Measurements from ENCODE around the gene CHST11.

The CHST11 gene

DNA sequence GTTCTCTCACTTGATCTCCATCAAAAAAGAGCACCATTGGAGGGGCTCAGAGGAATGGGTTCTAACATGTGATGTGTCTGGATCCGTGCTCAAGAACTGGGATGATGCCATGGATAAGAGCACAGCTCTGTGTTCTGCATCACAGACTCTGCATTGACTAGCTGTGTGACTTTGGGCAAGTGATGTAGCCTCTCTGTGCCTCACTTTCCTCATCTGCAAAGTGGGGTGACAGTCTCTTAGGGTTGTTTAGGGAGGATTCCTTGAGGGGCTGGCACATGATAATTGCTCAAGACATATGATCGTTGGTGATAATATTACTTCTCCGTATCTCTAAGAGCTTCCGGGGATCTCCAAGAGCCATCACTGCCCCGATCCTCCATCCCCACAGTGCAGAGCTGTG, 202.3 kb downstream of the CHST11 start:
- DNase-seq = no peak

DNA sequence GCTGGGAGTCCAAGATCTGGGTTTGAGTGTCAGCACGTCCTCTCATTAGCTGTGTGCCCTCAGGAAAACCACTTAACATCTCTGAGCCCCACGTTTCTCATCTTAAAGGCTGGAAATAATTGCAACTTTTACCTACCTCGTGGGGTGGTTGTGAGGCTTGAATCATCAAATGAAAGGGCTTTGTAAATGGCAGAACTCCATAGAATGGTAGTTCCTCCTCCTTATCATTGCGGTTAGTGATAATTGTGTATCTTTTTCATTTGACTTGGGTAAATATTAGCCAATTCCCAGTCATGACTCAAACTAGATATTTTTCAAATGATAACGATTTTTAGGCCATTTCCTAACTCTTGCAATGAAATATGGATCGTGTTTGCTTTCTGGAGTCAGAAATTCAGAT, 205.5 kb downstream of the CHST11 start:
- no peak for DNase-seq

DNA sequence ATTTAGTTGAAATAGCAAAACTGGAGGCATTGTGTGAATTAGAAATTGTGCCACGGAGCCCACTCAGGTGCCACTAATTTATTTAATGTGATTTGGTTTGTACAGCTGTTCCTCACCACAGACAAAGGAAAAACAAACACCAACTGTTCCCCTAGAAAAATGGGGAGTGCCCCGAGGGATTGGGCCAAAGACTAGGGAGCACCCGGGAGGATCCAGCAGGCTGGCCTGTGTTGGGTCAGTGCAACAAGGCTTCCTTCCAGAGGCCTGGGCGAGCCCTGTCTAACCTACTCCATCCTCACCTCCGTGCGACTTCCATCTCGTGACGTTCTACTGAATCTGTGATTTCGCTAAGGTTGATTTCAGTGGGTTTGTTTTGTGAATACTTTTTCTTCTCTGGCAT, 206.2 kb downstream of the CHST11 start:
- no peak for DNase-seq

DNA sequence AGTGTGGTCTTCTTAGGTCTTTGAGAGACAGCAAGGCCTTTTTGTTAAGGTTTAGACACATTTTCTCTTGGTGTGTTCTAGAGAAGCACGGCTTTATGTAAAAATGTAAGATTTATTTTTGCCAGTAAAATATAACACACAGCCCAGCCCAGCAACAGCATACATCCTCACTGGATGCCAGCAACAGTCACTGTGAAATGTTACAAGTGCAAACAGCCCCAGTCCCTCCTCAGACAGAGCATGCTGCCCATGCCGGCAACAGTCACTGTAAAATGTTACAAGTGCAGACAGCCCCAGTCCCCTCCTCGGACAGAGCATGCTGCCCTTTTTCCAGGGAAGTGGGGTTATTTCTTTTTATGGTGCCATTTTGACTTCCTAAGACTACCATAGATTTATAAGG, 207.6 kb downstream of the CHST11 start:
- DNase-seq = no peak

DNA sequence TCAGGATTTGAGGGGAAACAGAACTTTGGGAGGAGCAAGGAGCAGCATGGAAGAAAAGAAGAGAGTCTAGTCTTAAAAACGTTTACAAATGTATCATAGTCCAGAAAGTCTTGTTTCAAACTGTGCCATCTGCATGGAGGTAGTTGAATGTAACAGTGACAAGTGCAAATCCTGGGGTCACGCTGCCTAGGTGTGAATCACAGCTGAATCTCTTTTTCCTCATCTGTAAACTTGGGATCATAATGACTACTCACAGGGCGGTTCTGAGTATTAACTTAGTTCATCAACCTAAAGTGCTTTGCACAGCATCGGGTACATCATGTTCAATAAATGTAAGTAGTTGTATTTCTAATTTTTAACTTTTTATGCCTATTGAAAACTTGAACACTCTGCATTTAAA, 208.5 kb downstream of the CHST11 start:
- DNase-seq = no peak

DNA sequence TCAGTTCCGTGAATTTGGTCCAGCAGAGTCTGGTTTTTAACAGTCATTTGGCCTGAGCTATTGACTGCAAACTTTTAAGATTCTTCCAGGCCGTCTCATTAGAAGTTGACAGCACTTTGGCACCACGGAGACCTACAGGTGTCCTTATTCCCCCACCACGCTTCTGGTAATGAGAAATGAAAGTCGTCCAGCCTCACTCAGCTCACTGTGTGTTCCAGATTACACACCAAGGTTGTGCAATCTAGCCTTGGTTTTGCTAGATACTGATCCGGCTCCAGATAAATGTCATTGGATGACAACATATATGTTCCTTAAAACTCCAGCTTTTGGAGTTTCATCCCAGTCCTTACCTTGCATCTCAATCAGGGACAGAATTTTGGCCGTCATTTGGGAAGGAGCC, 210.4 kb downstream of the CHST11 start:
- DNase-seq = no peak

DNA sequence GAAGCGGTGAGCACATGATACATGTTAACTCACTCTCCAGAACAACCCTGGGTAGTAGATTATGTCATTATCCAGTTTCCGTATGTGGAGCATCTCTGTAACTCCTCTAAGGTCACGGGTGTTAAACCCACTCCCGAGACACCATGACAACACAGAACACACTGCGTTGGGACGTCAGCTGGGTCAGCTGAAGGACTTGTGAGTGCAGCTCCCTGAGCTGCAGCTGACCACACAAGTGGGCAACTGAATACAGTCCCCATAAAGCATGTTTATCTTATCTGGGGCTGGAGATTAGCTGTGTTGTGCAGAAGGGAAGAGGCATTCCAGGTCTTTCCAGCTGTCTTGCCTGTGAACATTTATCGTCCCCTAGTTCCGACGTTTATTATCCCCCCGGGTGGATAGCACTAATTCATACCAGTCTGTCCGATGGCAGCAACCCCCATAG, 211.5 kb downstream of the CHST11 start:
- peak; percentile 13 for DNase-seq

DNA sequence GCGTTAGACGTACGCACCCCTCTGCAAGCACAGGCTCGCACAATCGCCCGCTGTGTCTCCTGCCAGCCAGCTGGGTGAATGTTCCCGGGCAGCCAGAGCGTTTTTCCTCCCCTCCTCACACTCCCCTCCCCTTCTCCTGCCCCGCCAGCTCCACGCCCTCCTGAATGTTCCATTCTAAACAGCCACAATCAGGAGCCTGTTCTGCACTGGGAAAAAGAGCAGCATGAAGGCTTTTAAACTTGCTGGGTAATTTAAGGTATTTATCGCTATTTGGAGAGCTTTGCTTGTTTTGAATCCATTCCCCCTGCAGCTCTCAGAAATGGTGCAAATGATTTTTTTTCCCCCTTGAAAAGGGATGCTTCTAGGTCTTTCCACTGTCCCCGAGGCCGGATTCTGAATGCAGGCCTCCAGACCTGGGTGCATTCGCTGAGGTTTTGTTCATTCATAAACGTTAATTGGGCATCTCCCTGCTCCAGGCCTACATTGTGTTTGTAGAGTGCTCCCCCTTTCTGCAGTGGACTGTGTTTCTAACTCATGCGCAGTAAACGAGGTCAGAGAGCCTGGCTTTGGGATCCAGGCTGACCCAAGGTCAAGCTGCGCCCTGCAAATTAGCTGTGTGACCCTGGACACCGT, 212.5 kb downstream of the CHST11 start:
- no peak for DNase-seq

DNA sequence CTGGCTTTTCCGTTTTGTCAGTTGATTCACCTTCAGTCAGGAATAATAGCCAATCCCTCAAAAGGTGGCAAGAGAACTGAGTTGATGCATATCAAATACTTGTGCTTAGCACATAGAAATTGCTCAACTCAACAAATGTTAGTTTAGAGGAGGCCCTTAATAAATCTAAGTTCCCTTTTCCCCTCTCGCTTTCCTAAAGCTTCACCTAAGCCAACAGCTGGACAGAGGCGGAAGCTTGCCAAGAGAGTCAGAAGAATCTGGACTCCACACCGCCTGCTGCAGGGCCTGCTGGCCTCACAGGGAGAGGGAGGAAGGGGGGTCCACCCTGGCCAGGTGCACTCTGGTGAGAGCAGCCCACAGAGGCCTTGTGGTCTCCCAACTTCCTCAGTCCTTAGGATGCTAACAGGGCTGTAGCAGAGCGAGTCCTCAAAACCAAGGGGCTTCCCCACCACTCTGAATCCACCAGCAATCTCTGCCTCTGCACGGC, 213.1 kb downstream of the CHST11 start:
- peak; percentile 18 for DNase-seq

DNA sequence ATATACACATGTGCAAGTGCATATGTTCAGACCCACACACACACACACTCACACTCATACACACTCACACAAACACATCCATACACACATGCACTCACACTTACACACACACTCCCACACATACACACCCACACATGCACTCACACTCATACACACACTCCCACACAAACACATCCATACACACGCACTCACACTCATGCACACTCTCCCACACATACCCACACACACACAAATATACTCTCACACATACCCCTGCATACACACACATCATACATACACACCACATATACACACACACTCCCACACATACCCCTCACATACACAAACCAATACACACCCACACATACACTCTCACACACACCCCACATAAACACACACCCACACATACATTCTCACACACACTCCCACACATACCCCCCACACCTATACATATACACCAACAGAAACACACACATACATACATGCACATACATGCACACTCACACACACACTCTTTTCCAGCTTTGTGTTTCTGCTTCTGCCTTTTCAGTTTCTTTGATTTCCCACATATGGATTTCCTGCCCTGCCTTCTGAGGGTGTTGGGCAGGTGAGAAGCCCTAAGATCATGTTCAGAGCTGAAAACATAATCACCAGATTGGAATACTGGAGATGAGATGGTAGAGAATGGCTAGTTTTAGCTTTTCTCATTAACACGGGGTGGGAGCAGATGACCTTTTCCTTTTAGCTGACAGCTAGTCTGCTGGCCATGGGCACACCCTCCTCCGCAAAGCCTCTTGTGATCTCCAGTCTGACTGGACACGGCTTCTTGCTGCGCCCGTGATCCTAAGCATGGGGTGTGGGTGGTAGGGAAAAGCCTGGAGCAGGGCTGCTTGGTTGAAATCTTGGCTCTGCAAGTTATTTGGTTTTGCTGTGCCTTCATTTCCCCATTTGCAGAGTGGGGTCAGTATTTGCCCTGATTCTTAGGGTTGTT, 214.0 kb downstream of the CHST11 start:
- DNase-seq = no peak

DNA sequence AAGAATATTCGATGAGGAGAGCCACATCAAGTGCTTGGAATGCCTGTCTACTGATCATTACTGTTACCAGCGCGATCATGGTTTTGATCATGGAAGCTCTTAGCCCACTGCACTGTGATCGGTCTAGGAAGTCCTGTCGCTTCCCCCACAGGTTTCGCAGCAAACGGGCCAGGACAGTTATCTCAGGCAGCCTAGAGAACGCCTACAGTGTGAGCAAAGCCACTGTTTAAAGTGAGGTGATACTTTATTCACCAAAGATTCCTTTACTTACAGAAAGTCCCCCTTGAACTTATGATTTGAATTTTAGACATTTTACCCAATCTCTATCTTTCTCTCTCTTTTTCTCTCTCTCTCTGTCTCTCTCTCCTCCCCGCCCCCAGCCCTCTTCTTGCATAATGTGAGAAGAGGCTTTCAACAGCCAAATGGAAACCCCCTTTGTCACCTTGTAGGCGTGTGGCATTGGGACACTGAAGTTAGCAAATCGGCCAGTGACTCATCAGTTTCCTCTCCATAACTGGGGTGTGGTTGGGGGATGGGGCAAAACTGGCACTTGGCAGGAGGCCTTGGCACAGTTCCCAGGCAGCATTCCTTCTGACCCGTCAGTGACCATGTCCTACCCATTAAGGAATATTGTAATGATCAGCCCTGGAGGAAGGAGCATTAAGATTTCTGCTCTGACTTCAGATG, 214.8 kb downstream of the CHST11 start:
- peak; percentile 80 for DNase-seq

DNA sequence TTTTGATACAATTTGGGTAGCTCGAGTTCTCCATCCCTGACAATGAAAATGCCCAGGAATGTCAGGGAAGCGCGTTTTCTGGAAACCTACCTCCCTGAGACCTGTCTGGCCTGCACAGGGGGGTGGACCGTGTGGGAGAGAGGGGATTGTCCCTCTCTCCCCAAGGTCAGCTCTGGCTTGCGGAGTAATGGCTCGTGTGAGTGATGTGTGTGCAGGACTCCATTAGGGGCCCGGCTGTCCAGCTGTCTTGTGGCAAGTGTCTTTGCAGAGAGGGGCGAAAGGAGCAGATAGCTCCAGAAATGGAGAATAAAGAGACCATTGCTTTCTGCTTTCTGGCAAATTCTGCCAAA, 215.3 kb downstream of the CHST11 start:
- no peak for DNase-seq

DNA sequence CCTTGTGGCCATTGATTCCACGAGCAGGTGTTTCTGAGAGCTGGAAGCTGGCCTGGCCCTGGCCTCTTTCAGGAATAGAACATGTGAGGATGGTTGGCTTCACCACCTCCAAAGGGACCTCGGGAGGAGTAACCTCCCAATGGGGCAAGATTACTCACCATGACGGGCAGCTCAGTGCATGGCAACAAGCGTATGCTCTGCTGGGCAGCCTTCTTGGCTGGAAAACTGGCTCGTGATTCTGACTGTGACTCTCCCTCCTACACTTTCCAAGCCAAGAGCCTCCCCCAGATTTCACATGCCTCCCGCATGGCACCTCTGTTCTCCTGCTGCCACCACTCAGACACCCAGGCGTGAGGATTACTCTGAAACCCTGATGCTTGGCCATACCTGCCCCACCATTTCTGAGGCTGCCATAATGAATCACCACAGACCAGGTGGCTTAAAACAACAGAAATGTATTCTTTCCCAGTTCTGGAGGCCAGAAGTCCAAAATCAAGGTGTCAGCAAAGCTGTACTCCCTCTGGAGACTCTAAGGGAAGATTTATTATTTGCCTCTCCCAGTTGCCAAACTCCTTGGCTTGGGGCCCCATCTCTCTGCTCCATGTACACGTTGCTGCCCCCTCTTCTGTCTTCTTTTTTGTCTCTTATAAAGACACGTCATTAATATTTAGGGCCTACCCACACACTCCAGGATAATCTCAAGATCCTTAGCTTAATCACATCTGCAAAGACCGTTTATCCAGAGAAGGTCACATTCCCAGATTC, 215.9 kb downstream of the CHST11 start:
- no peak for DNase-seq

DNA sequence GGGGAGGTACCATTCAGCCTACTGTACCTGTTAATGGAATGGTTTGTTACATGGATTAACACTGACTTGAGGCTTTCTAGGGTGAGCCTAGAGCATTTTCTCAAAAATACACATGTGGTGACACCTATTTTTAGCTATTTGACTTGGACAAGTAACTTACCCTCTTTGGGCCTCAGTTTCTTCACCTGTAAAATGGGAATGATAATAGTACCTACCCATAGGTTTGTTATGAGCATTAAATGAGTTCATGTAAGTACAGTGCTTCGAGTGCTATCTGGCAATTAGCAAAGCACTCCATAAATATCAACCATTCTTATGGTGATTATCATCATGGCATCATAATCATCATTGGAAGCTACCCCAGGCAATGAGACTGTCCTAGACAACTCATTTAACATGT, 216.5 kb downstream of the CHST11 start:
- no peak for DNase-seq

DNA sequence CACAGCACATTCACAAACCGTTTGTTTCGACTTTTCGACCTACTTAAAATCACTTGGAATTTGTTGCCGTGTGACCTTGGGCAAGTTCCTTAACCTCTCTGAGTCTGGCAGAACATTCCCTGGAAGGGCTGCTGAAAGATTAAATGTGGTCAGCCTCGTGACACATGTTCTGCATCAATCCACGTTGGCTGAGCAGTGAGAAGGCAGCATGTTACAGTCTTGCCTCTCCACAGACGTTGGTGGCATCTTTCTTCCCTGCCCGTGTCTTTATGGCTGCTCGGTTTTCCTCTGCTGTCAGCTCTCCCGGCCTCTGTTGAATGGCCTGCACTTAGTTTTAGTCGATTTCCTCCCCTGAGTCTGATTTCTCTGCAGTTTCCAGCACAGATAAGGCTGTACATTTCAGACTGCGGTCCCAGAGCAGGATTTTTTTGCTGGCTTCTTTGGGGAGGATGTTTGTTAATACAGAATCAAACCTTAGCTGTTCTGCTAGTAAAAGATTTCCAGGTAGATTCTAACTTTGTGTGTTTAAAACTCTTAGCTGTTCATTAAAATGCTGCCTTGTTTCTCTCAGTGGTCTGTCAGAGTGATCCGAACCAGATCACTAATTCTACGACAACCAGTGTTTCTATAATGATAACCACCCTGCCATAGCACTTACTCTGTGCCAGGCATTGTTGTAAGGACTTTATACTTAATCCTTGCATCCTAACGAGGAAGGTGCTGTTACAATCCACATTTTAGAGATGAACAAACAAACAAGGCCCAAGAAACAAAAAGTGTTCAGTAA, 217.1 kb downstream of the CHST11 start:
- no peak for DNase-seq

DNA sequence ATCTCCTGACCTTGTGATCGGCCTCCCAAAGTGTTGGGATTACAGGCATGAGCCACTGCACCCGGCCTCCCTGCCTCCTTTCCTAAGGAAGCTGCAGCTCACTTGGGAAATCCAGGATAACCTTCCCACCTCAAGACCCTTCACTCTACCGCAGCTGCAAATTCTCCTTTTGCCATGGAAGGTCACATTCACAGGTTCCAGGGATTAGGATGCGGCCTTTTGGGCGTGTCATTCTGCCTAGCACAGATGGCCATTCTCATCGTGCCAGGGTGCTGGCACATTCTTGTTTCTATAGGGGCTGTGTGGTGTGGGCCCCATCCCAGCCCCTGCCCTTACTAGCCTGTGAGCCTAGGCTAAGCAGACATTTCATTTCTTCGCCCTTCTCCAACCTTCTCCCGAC, 219.9 kb downstream of the CHST11 start:
- no peak for DNase-seq

DNA sequence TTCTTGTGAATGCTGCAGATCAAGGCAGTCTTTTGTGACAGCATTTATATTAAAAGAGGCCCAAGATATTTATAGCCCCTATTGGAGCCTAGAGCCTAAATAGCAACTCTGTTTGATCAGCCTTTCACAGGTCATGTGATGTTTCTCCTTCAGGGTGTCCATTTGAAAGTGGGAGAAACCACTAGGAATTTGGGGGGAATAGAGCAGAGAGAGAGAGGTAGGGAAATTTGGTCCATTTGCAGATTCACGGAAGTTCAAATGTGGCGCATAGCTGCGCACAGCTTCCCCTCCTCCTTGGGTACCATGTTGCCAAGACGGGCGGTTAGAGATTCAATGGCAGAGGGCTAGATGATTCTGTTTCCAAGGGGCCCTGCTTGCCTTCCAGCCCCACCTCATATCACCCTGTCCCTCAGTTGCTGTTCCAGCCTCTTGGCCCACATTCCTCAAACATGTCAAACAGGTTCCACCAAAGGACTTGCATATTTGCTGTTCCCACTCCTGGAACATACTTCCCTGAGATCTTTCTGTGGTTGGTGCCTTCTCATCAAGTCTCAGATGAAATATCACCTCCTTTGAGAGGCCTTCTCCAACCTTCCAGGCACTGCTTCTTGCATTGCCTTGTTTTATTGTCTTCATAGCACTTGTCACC, 220.8 kb downstream of the CHST11 start:
- DNase-seq = no peak

DNA sequence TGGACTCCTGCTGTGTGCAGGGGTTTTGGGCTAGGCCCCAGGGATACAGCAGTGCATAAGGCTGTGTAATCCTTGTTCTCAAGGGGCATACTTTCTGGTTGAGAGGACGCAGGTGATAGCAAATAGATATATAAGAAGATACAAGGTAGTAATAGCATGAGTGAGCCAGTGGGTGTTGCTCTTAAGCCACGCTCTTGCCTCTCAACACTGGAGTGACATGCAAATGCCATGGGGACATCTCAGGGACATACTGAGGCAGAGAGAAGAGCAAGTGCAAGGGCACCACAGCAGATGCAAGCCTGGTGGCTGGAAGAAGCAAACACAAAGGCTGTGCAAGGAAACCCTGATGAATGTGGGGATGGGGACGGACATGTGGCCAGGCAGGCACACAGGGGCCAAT, 223.3 kb downstream of the CHST11 start:
- peak; percentile 30 for DNase-seq

DNA sequence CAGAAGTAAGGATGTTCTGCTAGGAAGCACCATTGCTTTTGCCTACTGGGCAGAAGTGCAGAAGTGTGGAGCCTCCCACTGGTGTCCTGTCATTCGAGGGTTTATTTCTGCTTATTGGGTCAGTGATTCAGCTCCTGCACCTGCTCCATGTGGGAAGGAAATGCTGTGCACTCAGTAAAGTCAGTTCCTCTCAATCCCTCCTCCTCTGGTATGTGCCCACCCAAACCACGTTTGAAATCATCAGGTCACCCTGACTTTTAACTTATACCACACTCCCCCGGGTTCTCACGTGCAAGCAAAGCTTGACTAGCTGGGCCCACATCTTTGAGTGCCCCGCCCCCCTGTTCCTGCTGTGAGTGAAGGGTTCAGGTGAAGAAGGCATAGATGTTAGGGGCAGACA, 223.7 kb downstream of the CHST11 start:
- no peak for DNase-seq

DNA sequence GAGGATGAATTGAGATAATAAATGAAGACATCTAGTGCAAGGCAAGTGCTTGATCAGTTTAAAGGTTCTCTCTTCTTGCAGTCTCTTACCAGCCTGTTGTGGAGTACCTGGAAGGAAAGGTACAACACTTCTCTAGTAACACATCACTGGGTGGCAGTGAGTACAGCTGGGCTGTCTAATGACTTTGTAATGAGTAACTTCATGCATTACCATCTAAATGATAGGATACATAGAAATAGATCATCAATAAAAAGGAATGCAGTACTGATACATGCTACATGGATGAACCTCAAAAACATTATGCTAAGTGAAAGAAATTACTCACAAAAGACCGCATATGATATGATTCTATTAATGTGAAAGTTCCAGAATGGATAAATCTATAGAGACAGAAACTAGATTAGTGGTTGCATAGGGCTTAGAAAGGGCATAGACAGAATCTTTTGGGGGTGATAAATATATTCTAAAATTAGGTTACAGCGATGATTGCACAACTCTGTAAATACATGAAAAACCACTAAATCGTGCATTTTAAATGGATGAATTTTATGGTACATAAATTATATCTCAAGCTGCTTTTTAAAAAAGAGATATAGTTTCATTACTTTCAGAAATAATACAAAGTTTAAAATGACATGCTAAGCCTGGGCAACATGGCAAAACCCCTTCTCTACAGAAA, 224.4 kb downstream of the CHST11 start:
- no peak for DNase-seq

DNA sequence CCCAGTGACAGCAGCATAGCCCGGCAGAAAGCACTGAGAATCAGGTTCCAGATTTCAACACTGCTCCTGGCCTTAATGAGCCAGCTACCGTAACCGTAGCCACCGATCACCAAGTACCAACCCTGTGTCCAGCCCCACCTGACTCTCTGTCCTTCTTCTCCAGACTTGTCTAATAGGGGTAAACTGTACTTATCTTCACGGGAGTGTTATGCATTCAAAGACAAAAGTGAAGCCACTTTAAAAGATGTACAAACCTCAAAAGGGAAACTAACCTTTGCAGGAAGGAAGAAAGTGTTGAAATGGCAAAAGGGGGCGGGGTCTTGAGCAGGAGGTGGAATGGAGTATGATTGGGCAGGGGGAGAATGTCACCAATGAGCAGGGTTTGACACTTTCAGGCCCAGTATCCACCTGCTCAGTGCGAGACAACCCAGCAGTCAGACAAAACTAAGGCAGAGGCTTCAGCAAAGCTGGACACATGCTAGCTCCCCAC, 226.1 kb downstream of the CHST11 start:
- peak; percentile 68 for DNase-seq
